GM21447 (cell line): ENCODE measurements around the gene CKAP5.

Source experiments
- ATAC-seq: cut with Tn5 transposase; IDR thresholded peaks from one replicate; pipeline ENCODE4 v1.9.1; 2021; ENCODE audit not compliant: unreplicated experiment

CKAP5 gene

DNA sequence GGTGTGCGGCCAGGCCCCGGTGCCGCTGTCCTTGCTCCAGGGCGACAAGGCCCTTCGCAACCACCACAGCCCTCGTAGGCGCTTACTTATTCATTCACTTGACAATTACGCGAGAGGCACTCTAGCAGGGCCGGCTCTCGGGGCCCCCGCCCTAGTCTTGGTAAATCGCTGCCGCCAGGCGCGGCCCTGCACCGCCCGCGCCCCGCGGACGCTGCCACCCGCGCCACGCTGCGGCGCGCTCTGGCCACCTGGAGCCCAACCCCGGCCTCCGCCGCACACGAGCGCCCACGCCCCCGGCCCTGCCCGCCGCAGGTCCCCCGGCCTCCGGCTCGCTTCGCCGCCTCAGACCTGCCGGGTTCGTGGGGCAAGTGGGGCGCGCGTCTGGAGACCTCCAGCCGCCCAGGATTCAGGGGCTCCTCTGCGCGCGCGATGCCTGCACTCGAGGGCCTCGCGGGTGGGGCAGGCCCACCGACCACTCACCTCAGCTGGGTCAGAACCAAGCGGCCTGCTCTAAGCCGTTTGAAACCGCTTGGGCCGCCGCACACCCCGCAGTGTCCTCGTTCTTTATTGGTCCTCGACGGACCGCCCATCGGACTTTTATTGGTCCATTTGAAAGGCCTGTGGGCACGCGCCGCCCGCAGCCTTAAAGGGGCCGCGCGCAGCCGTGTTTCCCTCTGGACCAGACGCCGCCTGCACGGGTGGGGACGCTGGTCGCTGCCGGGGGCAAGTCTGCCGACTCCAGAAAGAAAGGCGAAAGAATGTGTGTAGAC is at the start of gene CKAP5:
TSS of gene CKAP5 (minus strand) at position 541 of the 770 bp plus-strand sequence. CDS start 25,049 bp downstream, outside the sequence.
- ATAC-seq = peak; percentile 94

DNA sequence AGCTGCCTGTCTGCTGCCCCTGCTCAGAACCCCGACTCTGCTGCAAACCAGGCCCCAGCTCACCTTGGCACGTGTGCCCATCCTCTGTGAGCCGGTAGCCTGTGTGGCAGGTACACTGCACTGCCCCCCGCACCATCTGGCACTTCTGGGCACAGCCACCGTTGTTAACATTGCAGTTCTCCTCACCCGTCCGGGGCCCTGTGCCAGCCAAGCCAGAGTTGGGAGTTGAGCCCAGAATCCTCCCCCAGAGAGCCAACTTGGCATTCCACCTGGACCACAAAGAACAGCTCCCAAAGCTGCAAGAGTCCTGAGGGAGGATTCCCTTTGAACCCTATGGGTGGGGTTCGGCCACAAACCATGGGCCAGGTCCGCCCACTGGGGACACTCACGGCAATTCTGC is 49.7 kb upstream of the CKAP5 start:
- ATAC-seq = no peak

DNA sequence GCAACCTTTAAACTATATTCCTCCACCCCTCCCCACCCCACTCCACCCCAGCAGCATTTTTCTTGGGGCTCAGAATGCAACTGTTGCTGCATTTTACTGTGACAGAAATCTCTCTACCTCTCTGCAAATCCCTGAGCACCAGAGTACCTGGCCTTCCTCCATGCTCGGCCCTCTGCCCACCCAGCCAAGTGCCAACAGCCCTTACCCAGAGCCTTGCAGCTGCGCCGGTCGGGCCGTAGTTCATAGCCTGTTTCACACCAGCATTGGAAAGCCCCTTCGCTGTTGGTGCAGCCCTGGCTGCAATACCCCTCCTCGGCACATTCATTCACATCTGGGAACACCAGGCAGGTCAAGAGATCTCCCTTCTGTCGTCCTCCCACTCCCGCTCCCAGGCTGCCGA is 48.9 kb upstream of the CKAP5 start:
- ATAC-seq = no peak

- no peak for ATAC-seq
Measured at GRCh38 chr11:46894506-46894905, 48.4 kb upstream of the CKAP5 start.

DNA sequence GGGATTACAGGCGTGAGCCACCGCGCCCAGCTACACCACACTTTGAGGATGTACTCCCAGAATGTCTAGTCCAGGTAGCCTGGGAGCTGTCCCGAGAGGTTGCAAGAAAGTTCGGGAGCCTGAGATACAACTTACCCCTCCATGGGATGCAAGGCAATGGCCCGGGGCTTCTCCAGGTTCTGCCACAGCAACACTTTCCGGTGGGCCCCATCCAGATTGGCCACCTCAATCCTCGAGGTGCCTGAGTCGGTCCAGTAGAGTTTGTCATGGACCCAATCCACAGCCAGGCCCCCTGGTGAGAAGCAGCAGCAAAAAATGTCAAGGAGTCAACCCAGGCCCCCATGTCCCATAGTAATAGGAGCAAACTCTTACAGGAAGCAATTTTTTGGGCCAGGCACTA is 46.8 kb upstream of the CKAP5 start:
- no peak for ATAC-seq

- ATAC-seq = no peak
Measured at GRCh38 chr11:46892109-46892508, 46.0 kb upstream of the CKAP5 start.

DNA sequence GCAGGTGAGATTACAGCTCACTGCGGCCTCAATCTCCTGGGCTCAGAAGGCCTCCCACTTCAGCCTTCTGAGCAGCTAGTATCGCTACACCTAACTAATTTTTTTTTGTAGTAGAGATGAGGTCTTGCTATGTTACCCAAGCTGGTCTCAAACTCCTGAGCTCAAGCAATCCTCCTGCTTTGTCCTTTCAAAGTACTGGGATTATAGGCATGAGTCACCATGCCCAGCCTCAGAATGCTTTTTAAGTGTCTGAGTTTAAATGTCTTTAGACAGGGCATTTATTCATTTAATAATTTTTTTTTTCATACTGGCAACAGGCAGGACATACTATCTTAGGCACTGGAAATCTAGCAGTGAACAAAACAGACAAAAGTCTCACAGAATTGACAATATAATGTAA is 44.6 kb upstream of the CKAP5 start:
- no peak for ATAC-seq

- ATAC-seq = no peak
Measured at GRCh38 chr11:46889689-46890475, 43.8 kb upstream of the CKAP5 start.

DNA sequence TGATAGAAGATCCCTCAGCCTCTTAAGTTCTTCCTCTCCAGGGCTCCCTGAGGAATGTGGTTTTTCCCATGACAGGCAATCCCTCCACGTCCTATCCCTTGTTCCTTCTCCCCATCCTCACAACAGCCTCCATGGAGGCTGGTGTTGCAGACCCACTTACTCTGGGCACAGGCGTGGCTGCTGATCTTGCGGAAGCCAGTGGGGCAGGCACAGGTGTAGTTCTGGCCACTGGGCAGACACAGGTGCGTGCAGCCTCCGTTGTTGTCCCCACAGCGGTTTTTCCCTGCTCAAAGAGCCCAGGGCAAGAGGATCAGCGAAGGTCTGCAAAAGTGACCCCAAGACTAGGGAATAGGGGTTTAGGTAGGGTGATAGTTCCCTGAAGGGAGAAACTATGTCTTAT is 43.2 kb upstream of the CKAP5 start:
- no peak for ATAC-seq

GRCh38 chr11:46888636-46889035 is 42.6 kb upstream of the CKAP5 start:
- ATAC-seq = no peak

GRCh38 chr11:46886211-46886610 is 40.1 kb upstream of the CKAP5 start:
- no peak for ATAC-seq

DNA sequence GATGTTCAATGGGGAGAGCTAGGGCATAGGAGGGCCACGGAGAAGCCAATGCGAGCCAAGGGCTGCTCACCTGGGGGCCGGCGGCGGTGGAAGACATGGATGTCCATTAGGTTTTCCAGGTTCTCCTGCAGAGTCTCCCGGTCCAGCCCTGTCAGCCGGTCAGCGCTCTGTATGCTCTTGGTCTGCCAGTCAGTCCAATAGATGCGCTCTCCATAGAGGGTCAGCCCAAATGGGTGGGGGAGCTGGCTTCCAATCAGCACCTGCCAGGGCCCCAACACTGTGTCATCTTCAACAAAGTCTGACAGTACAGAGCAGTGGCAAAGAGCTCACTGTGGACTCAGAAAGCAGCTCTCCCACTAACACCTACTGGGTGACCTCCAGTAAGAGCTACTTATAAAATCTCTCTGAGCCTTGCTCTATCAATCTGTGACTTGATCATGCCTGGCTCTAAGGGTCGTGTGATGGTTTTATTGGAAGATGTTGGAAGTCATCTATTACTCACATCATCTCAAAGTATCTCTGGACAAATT is 33.0 kb upstream of the CKAP5 start:
- ATAC-seq = no peak

DNA sequence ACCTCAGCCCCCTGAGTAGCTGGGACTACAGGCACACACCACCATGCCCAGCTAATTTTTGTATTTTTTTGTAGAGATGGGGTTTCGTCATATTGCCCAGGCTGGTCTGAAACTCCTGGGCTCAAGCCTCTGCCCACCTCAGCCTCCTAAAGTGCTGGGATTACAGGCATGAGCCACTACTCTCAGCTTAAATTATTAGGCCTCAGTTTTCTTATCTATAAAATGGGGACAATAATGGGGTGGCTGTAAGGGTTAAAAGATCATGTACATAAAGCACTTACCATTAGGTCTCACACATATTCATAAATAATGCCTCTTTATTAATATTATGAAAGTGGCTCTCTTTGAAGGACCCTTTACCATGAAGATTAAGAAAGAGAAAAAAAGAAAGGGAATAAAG is 31.5 kb upstream of the CKAP5 start:
- ATAC-seq = no peak

DNA sequence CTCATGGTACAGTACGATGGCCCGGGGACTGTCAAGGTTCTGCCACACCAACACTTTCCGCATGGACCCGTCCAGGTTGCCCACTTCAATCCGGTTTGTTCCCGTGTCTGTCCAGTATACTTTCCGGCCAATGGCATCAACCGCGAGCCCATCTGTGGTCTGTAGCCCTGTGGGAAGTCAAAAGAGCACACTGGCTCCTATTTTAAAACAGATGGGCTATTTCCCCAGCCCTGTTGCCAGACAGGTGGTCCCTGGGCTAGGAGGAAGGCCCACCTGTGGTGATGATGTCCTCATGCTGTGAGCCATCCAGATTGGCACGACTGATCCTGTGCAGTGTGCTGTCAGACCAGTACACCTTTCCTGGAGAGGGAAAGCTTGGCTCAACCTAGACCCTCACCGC is 30.4 kb upstream of the CKAP5 start:
- ATAC-seq = no peak

DNA sequence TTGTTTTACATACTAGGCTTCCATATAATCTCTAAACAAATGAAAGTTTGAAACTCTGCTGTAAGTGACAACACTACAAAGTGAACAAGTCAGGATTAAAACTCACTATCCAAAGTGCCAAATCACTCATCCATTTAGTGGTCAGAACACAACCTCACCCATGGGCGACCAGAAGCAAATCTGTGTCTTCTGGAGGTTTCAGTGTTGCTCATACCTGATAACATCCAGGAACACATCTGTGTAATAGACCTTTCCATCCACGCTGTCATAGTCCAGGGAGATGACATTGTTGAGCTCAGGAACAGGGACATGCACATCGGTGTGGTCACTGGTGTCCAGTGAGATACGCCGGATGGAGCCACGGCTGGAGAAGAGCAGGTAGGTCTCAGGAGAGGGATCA is 28.5 kb upstream of the CKAP5 start:
- ATAC-seq = no peak

DNA sequence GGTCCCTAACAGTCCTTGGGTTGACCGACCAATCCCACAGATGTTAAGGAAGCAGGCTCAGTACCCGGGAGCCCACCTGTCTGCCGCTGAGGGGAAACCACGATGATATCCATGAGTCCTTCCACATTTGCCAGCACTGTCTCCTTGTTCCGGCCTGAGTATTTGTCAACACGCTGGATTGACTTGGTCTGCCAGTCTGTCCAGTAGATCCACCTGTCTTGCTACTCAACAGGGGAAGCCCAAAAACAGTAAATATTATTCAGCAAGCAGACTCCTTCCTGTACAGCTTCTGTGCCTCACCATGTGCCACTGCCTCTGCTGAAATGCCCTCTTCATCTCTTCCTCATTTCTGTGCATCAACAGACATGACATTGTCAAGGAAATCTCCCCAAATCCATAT is 22.8 kb upstream of the CKAP5 start:
- ATAC-seq = no peak

GRCh38 chr11:46865340-46865739 is 19.3 kb upstream of the CKAP5 start:
- no peak for ATAC-seq

GRCh38 chr11:46860218-46860617 is 14.1 kb upstream of the CKAP5 start:
- no peak for ATAC-seq

DNA sequence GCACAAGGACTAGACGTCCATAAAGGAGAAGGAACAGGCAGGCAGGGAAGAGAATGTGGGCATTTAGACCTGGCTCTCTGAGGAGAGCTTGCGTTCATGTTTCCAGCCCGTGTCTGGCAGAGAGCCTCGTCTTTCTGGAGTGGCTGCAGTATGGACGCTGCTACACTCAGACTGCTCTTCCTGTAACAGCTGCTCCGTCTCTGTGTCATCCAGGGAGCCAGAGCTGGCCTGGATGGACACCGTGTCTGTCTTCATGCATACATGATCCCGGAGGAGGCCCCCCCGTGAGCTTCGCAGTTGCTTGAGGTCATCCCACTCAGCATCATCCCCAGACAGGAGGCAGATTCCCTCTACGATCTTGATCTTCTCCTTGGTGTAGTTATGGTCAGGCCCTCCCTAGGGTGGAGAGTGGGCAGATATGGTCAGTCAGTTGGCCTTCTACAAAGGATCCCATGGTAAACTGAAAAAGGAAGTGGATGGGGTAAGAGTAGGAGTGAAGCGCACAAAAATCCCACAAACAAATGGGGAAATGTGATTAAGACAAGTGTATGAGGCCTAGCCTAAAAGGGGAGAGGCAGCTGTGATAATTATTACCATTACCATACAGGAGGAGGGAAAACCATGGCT is 13.0 kb upstream of the CKAP5 start:
- ATAC-seq = no peak

DNA sequence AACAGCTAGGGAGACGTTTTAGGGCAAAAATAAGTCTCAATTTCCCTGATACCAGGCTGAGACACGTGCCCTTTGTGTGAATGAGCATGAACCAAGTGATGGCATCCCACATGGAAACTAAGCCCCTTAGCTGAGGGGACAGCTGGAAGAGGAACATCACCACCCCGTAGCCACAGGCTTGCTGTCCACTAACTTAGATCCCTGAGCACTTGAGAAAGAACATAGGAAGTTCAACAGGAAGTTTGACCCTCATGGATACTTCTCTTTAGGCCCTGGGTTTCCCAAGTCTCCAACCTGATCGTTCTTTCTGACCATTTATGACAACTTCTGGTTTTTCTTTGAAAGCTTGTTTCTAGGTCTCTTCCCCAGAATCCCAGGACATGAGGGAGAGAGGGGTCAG is 11.6 kb upstream of the CKAP5 start:
- no peak for ATAC-seq

DNA sequence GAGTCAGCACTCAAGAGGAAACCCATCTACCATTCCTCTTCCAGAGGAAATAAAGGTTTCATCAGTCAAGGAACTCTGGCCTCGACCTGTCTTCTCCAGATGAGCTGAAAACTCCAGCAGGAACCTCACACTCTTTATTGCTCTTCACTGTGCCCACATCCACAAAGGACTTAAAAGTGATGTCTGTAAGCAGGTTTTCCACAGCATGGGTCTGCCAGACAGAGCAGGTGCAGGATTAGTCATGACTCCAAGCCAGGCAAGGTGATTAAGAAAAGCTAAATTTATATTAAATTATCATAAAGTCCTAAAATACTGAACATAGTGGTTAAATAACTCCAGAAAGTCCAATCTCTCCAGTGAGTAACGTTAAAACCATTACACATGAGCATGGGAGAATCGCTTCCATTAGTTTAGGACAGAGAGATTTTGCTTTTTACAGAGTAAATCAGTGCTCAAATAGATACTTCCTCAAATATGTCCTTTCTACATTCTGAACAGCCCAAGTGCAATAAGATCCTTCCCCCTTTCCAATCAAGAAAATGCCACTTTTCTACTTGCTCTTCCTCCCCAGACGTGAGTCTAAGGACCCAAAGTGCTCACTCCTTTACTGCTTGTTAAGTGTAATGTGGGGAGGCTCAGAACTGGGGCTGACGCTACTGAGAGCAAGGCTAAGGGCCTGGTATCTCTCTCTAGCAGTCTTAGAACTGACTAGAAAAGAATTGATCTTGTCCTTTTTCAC is 10.7 kb upstream of the CKAP5 start:
- no peak for ATAC-seq
